Gastroesophageal sphincter (tissue), 4 donors: ENCODE measurements around the gene SLC4A4. TPM values are rescaled to one million over a fixed set of nuclear protein-coding genes. Genes with fewer than 3 reads are reported as not detected.

Source experiments
- ATAC-seq: fragments of 150-250 bp; one replicate; pipeline ENCODE4 v1.9.1; 2016; ENCODE audit warnings: mild to moderate bottlenecking, moderate library complexity
- H3K27ac ChIP-seq, 4 donors: fragments of 200-600 bp; sonication (generic) in 3 of 4; 1 replicate in 3 of 4; 2 replicates in 1 of 4; pipeline ENCODE4 v1.5.1; 2016 to 2019
- H3K27me3 ChIP-seq: fragments of 200-600 bp; sonication (generic); one replicate; pipeline ENCODE4 v1.5.1; 2019
- H3K36me3 ChIP-seq, 2 donors: fragments of 200-600 bp; sonication (generic); one replicate each; pipeline ENCODE4 v1.5.1; 2019; ENCODE audit warnings: control low read depth in 1 of 2
- H3K4me1 ChIP-seq, 3 donors: fragments of 200-600 bp; sonication (generic); 1 replicate in 2 of 3; 2 replicates in 1 of 3; pipeline ENCODE4 v1.5.1; 2016 to 2019; ENCODE audit warnings: control low read depth in 2 of 3
- H3K4me3 ChIP-seq, 2 donors: fragments of 200-600 bp; sonication (generic); one replicate each; pipeline ENCODE4 v1.5.1; 2019; ENCODE audit warnings: mild to moderate bottlenecking in 1 of 2, moderate library complexity in 1 of 2
- H3K9me3 ChIP-seq, 3 donors: fragments of 200-600 bp; sonication (generic); one replicate each; pipeline ENCODE4 v1.5.1; 2017 to 2019; ENCODE audit warnings: control low read depth in 2 of 3
- CTCF ChIP-seq, 4 experiments: fragments of 200-600 bp in 2 of 4; fragments of 450-650 bp in 2 of 4; sonication (generic) in 1 of 4; IDR thresholded peaks; one replicate each; pipeline ENCODE4 v1.5.1; 2017 to 2019; ENCODE audit warnings: antibody characterized with exemption in 4 of 4, mild to moderate bottlenecking in 2 of 4, moderate library complexity in 2 of 4
- EP300 ChIP-seq: sonication (generic); formaldehyde crosslinking; IDR thresholded peaks from one replicate; pipeline ENCODE4 v1.6.1; 2017; ENCODE audit warnings: antibody characterized with exemption, mild to moderate bottlenecking
- POLR2A ChIP-seq, 2 donors: fragments of 450-650 bp; IDR thresholded peaks; one replicate each; pipeline ENCODE4 v1.6.1; 2017; ENCODE audit warnings: antibody characterized with exemption in 2 of 2, mild to moderate bottlenecking in 2 of 2, moderate library complexity in 1 of 2
- POLR2AphosphoS5 ChIP-seq: sonication (generic); formaldehyde crosslinking; IDR thresholded peaks from one replicate; pipeline ENCODE4 v1.6.1; 2017; ENCODE audit warnings: antibody characterized with exemption
- WGBS, 2 donors: methylation state at CpG; one replicate each; pipeline ENCODE4 v1.1.5; 2018; ENCODE audit warnings: low coverage in 1 of 2; 5-methylcytosine and 5-hydroxymethylcytosine counted together
- total RNA-seq, 4 donors: library from RNA; depleted of rRNA; stranded (reverse); fragments of >200 nt; gene quantifications; one replicate each; pipeline ENCODE4 v1.1.0, GENCODE V29; 2016

The SLC4A4 gene
- total RNA-seq, 4 donors from 2014 or later = 3.2 to 5.5 (median 4.4) TPM

GRCh38 chr4:71571346-71571745 lies 232.5 kb downstream of the SLC4A4 start:
- H3K4me1 ChIP-seq = no peaks in the 10 kb centered on the region
- H3K36me3 ChIP-seq = no peaks in the 10 kb centered on the region
- no peaks in the 10 kb centered on the region for H3K9me3 ChIP-seq
- H3K27ac ChIP-seq = no peak overlapping the region
- H3K27me3 ChIP-seq = no peaks in the 10 kb centered on the region
- no peak for ATAC-seq
- TF ChIP-seq CTCF (IDR thresholded peaks at IDR 0.05) = no peak
- WGBS, 2 donors = 80 to 97% methylated on average over 3 of the region's 3 CpGs
- no peak overlapping the region for H3K4me3 ChIP-seq

GRCh38 chr4:71583971-71584370 lies 245.2 kb downstream of the SLC4A4 start:
- WGBS, 2 donors = 48 to 100% methylated on average over 1 to 3 of the region's 3 CpGs
- Histone ChIP-seq H3K36me3 (no peaks in the 10 kb centered on the region), H3K4me1 (no peaks in the 10 kb centered on the region), H3K4me3 (no peak overlapping the region), H3K27me3 (no peaks in the 10 kb centered on the region), H3K27ac (no peak overlapping the region), H3K9me3 (no peaks in the 10 kb centered on the region)
- TF ChIP-seq POLR2AphosphoS5 (no peak), POLR2A (IDR thresholded peaks at IDR 0.05) (no peak), EP300 (no peak), CTCF (IDR thresholded peaks at IDR 0.05) (no peak)
- ATAC-seq = no peak

GRCh38 chr4:71584585-71584984 lies 245.8 kb downstream of the SLC4A4 start:
- no peaks in the 10 kb centered on the region for H3K36me3 ChIP-seq
- H3K27me3 ChIP-seq = no peaks in the 10 kb centered on the region
- ATAC-seq = no peak
- no peak overlapping the region for H3K4me3 ChIP-seq
- 50% methylated on average over 1 of the region's 1 CpG for WGBS, 2 donors
- no peak for TF ChIP-seq EP300
- TF ChIP-seq POLR2A (IDR thresholded peaks at IDR 0.05) = no peak
- H3K9me3 ChIP-seq = no peaks in the 10 kb centered on the region
- H3K27ac ChIP-seq = no peak overlapping the region
- no peaks in the 10 kb centered on the region for H3K4me1 ChIP-seq

GRCh38 chr4:71586087-71586763 lies 247.4 kb downstream of the SLC4A4 start:
- H3K9me3 ChIP-seq = peaks cover 0 to 5% (median 0%) of the 10 kb centered on the region in 3 donors
- ATAC-seq = no peak
- H3K27me3 ChIP-seq = no peaks in the 10 kb centered on the region
- H3K27ac ChIP-seq = no peak overlapping the region
- no peak overlapping the region for H3K4me3 ChIP-seq
- no peak for TF ChIP-seq POLR2AphosphoS5
- TF ChIP-seq CTCF (IDR thresholded peaks at IDR 0.05) = no peak
- no peak for TF ChIP-seq POLR2A (IDR thresholded peaks at IDR 0.05)
- TF ChIP-seq EP300 = no peak
- H3K36me3 ChIP-seq = no peaks in the 10 kb centered on the region
- H3K4me1 ChIP-seq = no peaks in the 10 kb centered on the region
- WGBS, 2 donors = 83 to 100% methylated on average over 2 to 4 of the region's 4 CpGs

GRCh38 chr4:71587995-71588394 lies 249.2 kb downstream of the SLC4A4 start:
- TF ChIP-seq POLR2A (IDR thresholded peaks at IDR 0.05) (no peak), CTCF (IDR thresholded peaks at IDR 0.05) (no peak), EP300 (no peak), POLR2AphosphoS5 (no peak)
- peaks cover 0 to 5% (median 0%) of the 10 kb centered on the region in 3 donors for H3K9me3 ChIP-seq
- no peak for ATAC-seq
- no peaks in the 10 kb centered on the region for H3K36me3 ChIP-seq
- WGBS, 2 donors = 80% methylated on average over 1 of the region's 1 CpG; no CpG with 5 or more reads in 1 of the 2 donors
- H3K27ac ChIP-seq = no peak overlapping the region
- H3K4me3 ChIP-seq = no peak overlapping the region
- H3K4me1 ChIP-seq = no peaks in the 10 kb centered on the region
- no peaks in the 10 kb centered on the region for H3K27me3 ChIP-seq
